ENCODE data around the gene CDH13. TPM values are rescaled to one million over a fixed set of nuclear protein-coding genes. Genes with fewer than 3 reads are reported as not detected.

Gene CDH13
- total and polyA plus RNA-seq, 2 donors (not counting 3 experiments of a cell fraction or from before 2014, with no cell fraction given) = 96.6 to 124 TPM

GRCh38 chr16:82589407-82589806, 37.4 kb upstream of the CDH13 start:
- ChIA-PET POLR2A (no interaction called here), CTCF (interaction anchor here (0.7 kb wide), 1 partner anchor 12 kb away, joined by 3 read pairs; no protein-coding TSS in a partner anchor)
- DNase-seq (ENCODE audit: low read depth, low spot score) (no peak), FAIRE-seq (no peak)
- no peak for TF ChIP-seq JUN (IDR thresholded peaks at IDR 0.05; ENCODE audit: borderline replicate concordance, insufficient read depth, insufficient read length, low read depth)
- no peak for TF ChIP-seq POLR2A (IDR thresholded peaks at IDR 0.05; ENCODE audit: low read depth, low read length)
- TF ChIP-seq MYC (IDR thresholded peaks at IDR 0.05; ENCODE audit: low read depth, low read length) = no peak
- no peak for TF ChIP-seq POLR2AphosphoS5 (IDR thresholded peaks at IDR 0.05; ENCODE audit: insufficient read depth, low read depth, low read length)
- TF ChIP-seq GATA2 (IDR thresholded peaks at IDR 0.05; ENCODE audit: insufficient read depth, insufficient read length, low read depth, low read length) = no peak
- no peak for TF ChIP-seq CTCF (IDR thresholded peaks at IDR 0.05; ENCODE audit: extremely low read depth in 1 of 2, insufficient read depth in 1 of 2, low read depth in 1 of 2, low read length in 2 of 2)
- no peak for TF ChIP-seq MAX (IDR thresholded peaks at IDR 0.05; ENCODE audit: insufficient read depth, insufficient read length)
- no peak for TF ChIP-seq EZH2 (IDR thresholded peaks at IDR 0.05; ENCODE audit: borderline replicate concordance, low read depth, low read length, severe bottlenecking)
- no peak for TF ChIP-seq FOS (IDR thresholded peaks at IDR 0.05; ENCODE audit: borderline replicate concordance, insufficient read depth, low read length)
- no peak overlapping the region for H3K4me3 ChIP-seq (replicated peaks in 1 of 3; ENCODE audit: insufficient read depth in 1 of 3, low read depth in 1 of 3, low read length in 3 of 3)
- H4K20me1 ChIP-seq (replicated peaks; ENCODE audit: control insufficient read depth, extremely low read depth, insufficient read depth, low read length) = no peaks in the 10 kb centered on the region
- H3K36me3 ChIP-seq (ENCODE audit: control insufficient read depth in 2 of 2, extremely low read depth in 1 of 2, insufficient read depth in 2 of 2, low read length in 2 of 2) = no peaks in the 10 kb centered on the region
- H3K4me1 ChIP-seq (ENCODE audit: control insufficient read depth, extremely low read depth, insufficient read depth, low read length) = no peaks in the 10 kb centered on the region
- no peak overlapping the region for H3K27ac ChIP-seq (ENCODE audit: insufficient read depth, low read depth, low read length)
- no peaks in the 10 kb centered on the region for H3K79me2 ChIP-seq (ENCODE audit: control insufficient read depth, insufficient read depth, low read length)
- H3K9ac ChIP-seq (replicated peaks; ENCODE audit: extremely low read depth, insufficient read depth, low read length) = no peak overlapping the region
- intact Hi-C loops (cut with micrococcal nuclease) (loop anchor here (10.0 kb wide), 1 partner anchor 325 kb away; no protein-coding TSS in a partner anchor), dilution Hi-C loops (cut with MboI; ENCODE audit: extremely low pct_ligation_motif_present, low sequenced_read_pairs) (no loop called here)
- H3K9me3 ChIP-seq (replicated peaks; ENCODE audit: control insufficient read depth, insufficient read depth, low read length) = no peaks in the 10 kb centered on the region
- no peak overlapping the region for H2AFZ ChIP-seq (ENCODE audit: low read depth, low read length)
- H3K4me2 ChIP-seq (ENCODE audit: insufficient read depth, low read length) = no peak overlapping the region
- no peaks in the 10 kb centered on the region for H3K9me1 ChIP-seq (replicated peaks; ENCODE audit: control insufficient read depth, extremely low read depth, insufficient read depth, low read length)
- no TSS peak for BruUV-seq (replicated peaks)
- peaks cover 2 to 6% of the 10 kb centered on the region in 2 experiments for H3K27me3 ChIP-seq (ENCODE audit: control insufficient read depth in 2 of 2, insufficient read depth in 2 of 2, low read length in 2 of 2)

Data from endothelial cell of umbilical vein (primary cell).